Activated naive CD4-positive, alpha-beta T cell treated with anti-CD3 and anti-CD28 coated beads, Interleukin-2, amount 10 ng/mL, durations not matched to agents 7 days and 5 days (primary cell): ENCODE data around the gene AMIGO3.
"Not testable (repeated sequence)": the region's sequence is repeated elsewhere in the genome, so short reads cannot be mapped to it uniquely, and the experiment has no call there.

Experiments used
- CTCF ChIA-PET: fragments of 350-600 bp; sonication (Branson Sonifier 250); formaldehyde crosslinking; loops from one replicate; lab custom pipeline; 2021; ENCODE audit warnings: antibody characterized with exemption; lab: Charles Lee
- DNase-seq: peaks from one replicate; pipeline ENCODE4 v3.0.0-alpha.2; 2020
- H3K27ac Mint-ChIP-seq: one replicate; pipeline ENCODE4 v1.8.0; 2021; ENCODE audit warnings: mild to moderate bottlenecking, moderate library complexity, mixed read lengths
- H3K27me3 Mint-ChIP-seq: one replicate; pipeline ENCODE4 v1.8.0; 2021; ENCODE audit warnings: mild to moderate bottlenecking, mixed read lengths
- H3K36me3 Mint-ChIP-seq: one replicate; pipeline ENCODE4 v1.8.0; 2021; ENCODE audit warnings: mixed read lengths
- H3K4me1 Mint-ChIP-seq: one replicate; pipeline ENCODE4 v1.8.0; 2021; ENCODE audit warnings: mixed read lengths
- H3K4me3 Mint-ChIP-seq: one replicate; pipeline ENCODE4 v1.8.0; 2021; ENCODE audit warnings: mild to moderate bottlenecking, moderate library complexity, mixed read lengths
- H3K9me3 Mint-ChIP-seq: one replicate; pipeline ENCODE4 v1.8.0; 2021; ENCODE audit warnings: mixed read lengths

AMIGO3 gene

GRCh38 chr3:49685103-49685502 lies 34.4 kb downstream of the AMIGO3 start:
- Mint-ChIP-seq H3K27me3 (peaks cover 45% of the 10 kb centered on the region), H3K36me3 (peaks cover 17% of the 10 kb centered on the region), H3K4me1 (peaks cover 27% of the 10 kb centered on the region)
- H3K4me3 Mint-ChIP-seq, DNase-seq, H3K27ac Mint-ChIP-seq, CTCF ChIA-PET, H3K9me3 Mint-ChIP-seq: not testable (repeated sequence)

- peaks cover 20% of the 10 kb centered on the region for H3K4me1 Mint-ChIP-seq
- peaks cover 17% of the 10 kb centered on the region for H3K36me3 Mint-ChIP-seq
- H3K9me3 Mint-ChIP-seq, H3K27ac Mint-ChIP-seq, H3K4me3 Mint-ChIP-seq, CTCF ChIA-PET, DNase-seq: not testable (repeated sequence)
- peaks cover 45% of the 10 kb centered on the region for H3K27me3 Mint-ChIP-seq
Measured at GRCh38 chr3:49684453-49684852, 35.0 kb downstream of the AMIGO3 start.

- peak overlapping the region; percentile 69 for H3K27ac Mint-ChIP-seq
- peaks cover 18% of the 10 kb centered on the region for H3K36me3 Mint-ChIP-seq
- no peak for DNase-seq
- CTCF ChIA-PET, result interaction anchor here (0.7 to 1.0 kb wide), 2 partner anchors 12 to 143 kb away, joined by 3 read pairs; no protein-coding TSS in a partner anchor
- H3K9me3 Mint-ChIP-seq, result no peaks in the 10 kb centered on the region
- peaks cover 10% of the 10 kb centered on the region for H3K4me1 Mint-ChIP-seq
- no peak overlapping the region for H3K4me3 Mint-ChIP-seq
- peaks cover 38% of the 10 kb centered on the region for H3K27me3 Mint-ChIP-seq
Measured at GRCh38 chr3:49683162-49683561, 36.3 kb downstream of the AMIGO3 start.

- Mint-ChIP-seq H3K4me3 (no peak overlapping the region), H3K27ac (no peak overlapping the region), H3K4me1 (peaks cover 3% of the 10 kb centered on the region), H3K9me3 (no peaks in the 10 kb centered on the region), H3K27me3 (peaks cover 22% of the 10 kb centered on the region), H3K36me3 (peaks cover 29% of the 10 kb centered on the region)
- DNase-seq, result no peak
- CTCF ChIA-PET, result no interaction called here
Measured at GRCh38 chr3:49681543-49681942, 37.9 kb downstream of the AMIGO3 start.

- DNase-seq, result no peak
- CTCF ChIA-PET, result no interaction called here
- peaks cover 32% of the 10 kb centered on the region for H3K36me3 Mint-ChIP-seq
- peaks cover 5% of the 10 kb centered on the region for H3K4me1 Mint-ChIP-seq
- H3K27ac Mint-ChIP-seq, result no peak overlapping the region
- H3K9me3 Mint-ChIP-seq, result no peaks in the 10 kb centered on the region
- H3K27me3 Mint-ChIP-seq, result peaks cover 18% of the 10 kb centered on the region
- no peak overlapping the region for H3K4me3 Mint-ChIP-seq
Measured at GRCh38 chr3:49681232-49681522, 38.3 kb downstream of the AMIGO3 start.

- H3K4me3 Mint-ChIP-seq, result no peak overlapping the region
- no peaks in the 10 kb centered on the region for H3K9me3 Mint-ChIP-seq
- DNase-seq, result no peak
- H3K36me3 Mint-ChIP-seq, result peaks cover 35% of the 10 kb centered on the region
- peaks cover 10% of the 10 kb centered on the region for H3K4me1 Mint-ChIP-seq
- CTCF ChIA-PET, result no interaction called here
- H3K27me3 Mint-ChIP-seq, result peaks cover 13% of the 10 kb centered on the region
- H3K27ac Mint-ChIP-seq, result no peak overlapping the region
Measured at GRCh38 chr3:49680493-49681231, 38.8 kb downstream of the AMIGO3 start.

- H3K4me3 Mint-ChIP-seq, result no peak overlapping the region
- H3K9me3 Mint-ChIP-seq, result no peaks in the 10 kb centered on the region
- CTCF ChIA-PET, result interaction anchor here (1.0 kb wide), 1 partner anchor 136 kb away, joined by 4 read pairs; no protein-coding TSS in a partner anchor
- peaks cover 5% of the 10 kb centered on the region for H3K27me3 Mint-ChIP-seq
- H3K36me3 Mint-ChIP-seq, result peaks cover 29% of the 10 kb centered on the region
- no peak overlapping the region for H3K27ac Mint-ChIP-seq
- peaks cover 34% of the 10 kb centered on the region for H3K4me1 Mint-ChIP-seq
- DNase-seq, result no peak
Measured at GRCh38 chr3:49675912-49676311, 43.6 kb downstream of the AMIGO3 start.

GRCh38 chr3:49674497-49674983 lies 44.9 kb downstream of the AMIGO3 start:
- Mint-ChIP-seq H3K4me1 (peaks cover 34% of the 10 kb centered on the region), H3K9me3 (no peaks in the 10 kb centered on the region), H3K36me3 (peaks cover 26% of the 10 kb centered on the region), H3K27me3 (peaks cover 9% of the 10 kb centered on the region), H3K27ac (peak overlapping the region; percentile 99), H3K4me3 (peak overlapping the region; percentile 93)
- CTCF ChIA-PET, result interaction anchor here (1.0 kb wide), 1 partner anchor 135 kb away, joined by 4 read pairs; no protein-coding TSS in a partner anchor
- DNase-seq, result no peak

GRCh38 chr3:49673715-49674496 lies 45.6 kb downstream of the AMIGO3 start, which contains the start of gene APEH:
Gene APEH, plus strand, starts transcription at chr3:49674351. Its CDS starts 51 bp downstream, at chr3:49674402.
- Mint-ChIP-seq H3K36me3 (peaks cover 26% of the 10 kb centered on the region), H3K27me3 (peaks cover 14% of the 10 kb centered on the region), H3K4me1 (peaks cover 34% of the 10 kb centered on the region), H3K27ac (peak within 1 kb of the TSS; percentile 99), H3K4me3 (peak within 1 kb of the TSS; percentile 93), H3K9me3 (no peaks in the 10 kb centered on the region)
- CTCF ChIA-PET, result interaction anchor here (0.6 to 5.3 kb wide), 4 partner anchors 131 to 1548 kb away, joined by 3 to 155 read pairs (median 3); no protein-coding TSS in a partner anchor
- peak; percentile 99 for DNase-seq

- no peak for DNase-seq
- CTCF ChIA-PET, result interaction anchor here (0.6 to 5.3 kb wide), 6 partner anchors 18 to 1547 kb away, joined by 3 to 155 read pairs (median 3); no protein-coding TSS in a partner anchor
- peaks cover 14% of the 10 kb centered on the region for H3K27me3 Mint-ChIP-seq
Measured at GRCh38 chr3:49673121-49673714, 46.3 kb downstream of the AMIGO3 start.

GRCh38 chr3:49671291-49672288 lies 47.9 kb downstream of the AMIGO3 start:
- H3K27ac Mint-ChIP-seq, result peak overlapping the region; percentile 70
- no peaks in the 10 kb centered on the region for H3K9me3 Mint-ChIP-seq
- peaks cover 34% of the 10 kb centered on the region for H3K4me1 Mint-ChIP-seq
- peaks cover 14% of the 10 kb centered on the region for H3K36me3 Mint-ChIP-seq
- DNase-seq, result peak; percentile 82
- peak overlapping the region; percentile 66 for H3K4me3 Mint-ChIP-seq
- peaks cover 14% of the 10 kb centered on the region for H3K27me3 Mint-ChIP-seq
- CTCF ChIA-PET, result interaction anchor here (0.6 to 5.3 kb wide), 21 partner anchors 9 to 750 kb away, joined by 3 to 155 read pairs (median 3); partner anchors contain the start of gene USP4

More at GRCh38 chr3:49673121-49673714, 46.3 kb downstream of the AMIGO3 start:
- H3K9me3 Mint-ChIP-seq, result no peaks in the 10 kb centered on the region
- H3K4me1 Mint-ChIP-seq, result peaks cover 34% of the 10 kb centered on the region
- peak overlapping the region; percentile 93 for H3K4me3 Mint-ChIP-seq
- peaks cover 25% of the 10 kb centered on the region for H3K36me3 Mint-ChIP-seq
- H3K27ac Mint-ChIP-seq, result peak overlapping the region; percentile 99

- CTCF ChIA-PET, result interaction anchor here (0.8 to 5.3 kb wide), 13 partner anchors 12 to 160 kb away, joined by 3 to 155 read pairs (median 5); no protein-coding TSS in a partner anchor
- no peaks in the 10 kb centered on the region for H3K9me3 Mint-ChIP-seq
- H3K27me3 Mint-ChIP-seq, result peaks cover 14% of the 10 kb centered on the region
- H3K4me3 Mint-ChIP-seq, result no peak overlapping the region
- no peak for DNase-seq
- H3K27ac Mint-ChIP-seq, result no peak overlapping the region
- peaks cover 30% of the 10 kb centered on the region for H3K4me1 Mint-ChIP-seq
- peaks cover 10% of the 10 kb centered on the region for H3K36me3 Mint-ChIP-seq
Measured at GRCh38 chr3:49670940-49671290, 48.6 kb downstream of the AMIGO3 start.

- CTCF ChIA-PET, result interaction anchor here (5.3 kb wide), 1 partner anchor 131 kb away, joined by 155 read pairs; no protein-coding TSS in a partner anchor
- no peak for DNase-seq
- no peaks in the 10 kb centered on the region for H3K9me3 Mint-ChIP-seq
- H3K4me1 Mint-ChIP-seq, result peaks cover 16% of the 10 kb centered on the region
- H3K27ac Mint-ChIP-seq, result no peak overlapping the region
- H3K4me3 Mint-ChIP-seq, result no peak overlapping the region
- H3K27me3 Mint-ChIP-seq, result peaks cover 14% of the 10 kb centered on the region
- peaks cover 2% of the 10 kb centered on the region for H3K36me3 Mint-ChIP-seq
Measured at GRCh38 chr3:49669352-49669751, 50.1 kb downstream of the AMIGO3 start.
